Measurements from ENCODE around the gene KRTAP3-1. TPM values are rescaled to one million over a fixed set of nuclear protein-coding genes. Genes with fewer than 3 reads are reported as not detected.

KRTAP3-1 gene
- total RNA-seq, 1 experiment from 2014 or later: not detected

Small RNA genes lying within 50 kb of the gene (small RNA-seq; reads per million reads assigned to genes)
- 0 reads per million in 2 experiments for gene KRTAP3-4P

Other genes starting within 250 kb of the KRTAP3-1 start
- not detected in 2 replicates for gene KRT26, start 236.9 kb downstream of the KRTAP3-1 start, total RNA-seq (2014; rRNA removed; shearing (Covaris generic))
- 5.9 and 6.9 TPM in 2 replicates for gene KRT27, start 226.6 kb downstream of the KRTAP3-1 start, total RNA-seq (2014; rRNA removed; shearing (Covaris generic))
- gene KRT28, start 209.2 kb downstream of the KRTAP3-1 start, total RNA-seq (2014; rRNA removed; shearing (Covaris generic)): not detected in 2 replicates
- 8.1 and 15.9 TPM in 2 replicates for gene KRT10, start 186.5 kb downstream of the KRTAP3-1 start, total RNA-seq (2014; rRNA removed; shearing (Covaris generic))
- 0.59 and 0.82 TPM in 2 replicates for gene KRT12, start 141.9 kb downstream of the KRTAP3-1 start, total RNA-seq (2014; rRNA removed; shearing (Covaris generic))
- not detected in 2 replicates for gene KRT20, start 123.9 kb downstream of the KRTAP3-1 start, total RNA-seq (2014; rRNA removed; shearing (Covaris generic))
- not detected in 2 replicates for gene KRT23, start 71.5 kb downstream of the KRTAP3-1 start, total RNA-seq (2014; rRNA removed; shearing (Covaris generic))
- gene KRT39, start 42.2 kb downstream of the KRTAP3-1 start, total RNA-seq (2014; rRNA removed; shearing (Covaris generic)): not detected in 2 replicates
- gene KRT40, start 24.8 kb downstream of the KRTAP3-1 start, total RNA-seq (2014; rRNA removed; shearing (Covaris generic)): not detected in 2 replicates
- not detected in 2 replicates for gene KRTAP3-3, start 15.0 kb downstream of the KRTAP3-1 start, total RNA-seq (2014; rRNA removed; shearing (Covaris generic))
- gene KRTAP3-2, start 9.2 kb downstream of the KRTAP3-1 start, total RNA-seq (2014; rRNA removed; shearing (Covaris generic)): not detected in 2 replicates
- not detected in 2 replicates for gene KRTAP1-5, start 18.1 kb upstream of the KRTAP3-1 start, total RNA-seq (2014; rRNA removed; shearing (Covaris generic))
- gene KRTAP1-4, start 21.1 kb upstream of the KRTAP3-1 start, total RNA-seq (2014; rRNA removed; shearing (Covaris generic)): not detected in 2 replicates
- gene KRTAP1-3, start 25.7 kb upstream of the KRTAP3-1 start, total RNA-seq (2014; rRNA removed; shearing (Covaris generic)): not detected in 2 replicates
- not detected in 2 replicates for gene KRTAP1-1, start 32.3 kb upstream of the KRTAP3-1 start, total RNA-seq (2014; rRNA removed; shearing (Covaris generic))
- not detected in 2 replicates for gene KRTAP2-1, start 38.2 kb upstream of the KRTAP3-1 start, total RNA-seq (2014; rRNA removed; shearing (Covaris generic))
- gene KRTAP2-2, start 46.1 kb upstream of the KRTAP3-1 start, total RNA-seq (2014; rRNA removed; shearing (Covaris generic)): not detected in 2 replicates
- not detected in 2 replicates for gene KRTAP2-3, start 51.0 kb upstream of the KRTAP3-1 start, total RNA-seq (2014; rRNA removed; shearing (Covaris generic))
- not detected in 2 replicates for gene KRTAP2-4, start 56.8 kb upstream of the KRTAP3-1 start, total RNA-seq (2014; rRNA removed; shearing (Covaris generic))
- gene KRTAP4-7, start 75.0 kb upstream of the KRTAP3-1 start, total RNA-seq (2014; rRNA removed; shearing (Covaris generic)): not detected in 2 replicates
- gene KRTAP4-8, start 89.0 kb upstream of the KRTAP3-1 start, total RNA-seq (2014; rRNA removed; shearing (Covaris generic)): not detected in 2 replicates
- not detected in 2 replicates for gene KRTAP4-16, start 93.1 kb upstream of the KRTAP3-1 start, total RNA-seq (2014; rRNA removed; shearing (Covaris generic))
- gene KRTAP4-9, start 96.3 kb upstream of the KRTAP3-1 start, total RNA-seq (2014; rRNA removed; shearing (Covaris generic)): not detected in 2 replicates
- not detected in 2 replicates for gene KRTAP4-11, start 109.2 kb upstream of the KRTAP3-1 start, total RNA-seq (2014; rRNA removed; shearing (Covaris generic))
- gene KRTAP4-12, start 115.1 kb upstream of the KRTAP3-1 start, total RNA-seq (2014; rRNA removed; shearing (Covaris generic)): not detected in 2 replicates
- gene KRTAP4-6, start 131.4 kb upstream of the KRTAP3-1 start, total RNA-seq (2014; rRNA removed; shearing (Covaris generic)): not detected in 2 replicates
- gene KRTAP4-5, start 140.7 kb upstream of the KRTAP3-1 start, total RNA-seq (2014; rRNA removed; shearing (Covaris generic)): not detected in 2 replicates
- gene KRTAP4-4, start 151.6 kb upstream of the KRTAP3-1 start, total RNA-seq (2014; rRNA removed; shearing (Covaris generic)): not detected in 2 replicates
- gene KRTAP4-3, start 159.1 kb upstream of the KRTAP3-1 start, total RNA-seq (2014; rRNA removed; shearing (Covaris generic)): not detected in 2 replicates
- gene KRTAP4-2, start 169.1 kb upstream of the KRTAP3-1 start, total RNA-seq (2014; rRNA removed; shearing (Covaris generic)): not detected in 2 replicates
- gene KRTAP4-1, start 175.8 kb upstream of the KRTAP3-1 start, total RNA-seq (2014; rRNA removed; shearing (Covaris generic)): not detected in 2 replicates
- not detected in 2 replicates for gene KRTAP9-1, start 180.8 kb upstream of the KRTAP3-1 start, total RNA-seq (2014; rRNA removed; shearing (Covaris generic))
- not detected in 2 replicates for gene KRTAP9-2, start 217.5 kb upstream of the KRTAP3-1 start, total RNA-seq (2014; rRNA removed; shearing (Covaris generic))
- not detected in 2 replicates for gene KRTAP9-3, start 223.3 kb upstream of the KRTAP3-1 start, total RNA-seq (2014; rRNA removed; shearing (Covaris generic))
- gene KRTAP9-8, start 228.9 kb upstream of the KRTAP3-1 start, total RNA-seq (2014; rRNA removed; shearing (Covaris generic)): not detected in 2 replicates
- not detected in 2 replicates for gene KRTAP9-4, start 240.6 kb upstream of the KRTAP3-1 start, total RNA-seq (2014; rRNA removed; shearing (Covaris generic))
- not detected in 2 replicates for gene KRTAP9-9, start 246.3 kb upstream of the KRTAP3-1 start, total RNA-seq (2014; rRNA removed; shearing (Covaris generic))

Measured in SK-MEL-5 (cell line).